Measurements from ENCODE around the gene TTC5.
"Not testable (repeated sequence)": the region's sequence is repeated elsewhere in the genome, so short reads cannot be mapped to it uniquely, and the experiment has no call there.

The TTC5 gene

GRCh38 chr14:20294636-20295035 lies 11.1 kb downstream of the TTC5 start:
- POLR2A ChIA-PET, result no interaction called here
- CTCF ChIA-PET, result no interaction called here
- H3K4me3 ChIP-seq (ENCODE audit: low read depth, low read length), result no peak overlapping the region
- DNase-seq (ENCODE audit: low read depth, low spot score), result no peak
- TF ChIP-seq CTCF (IDR thresholded peaks at IDR 0.05; ENCODE audit: insufficient read depth, low read length, missing control alignments), result no peak

GRCh38 chr14:20281998-20282397 lies 23.8 kb downstream of the TTC5 start:
- POLR2A ChIA-PET; DNase-seq (ENCODE audit: low read depth, low spot score); H3K4me3 ChIP-seq (ENCODE audit: low read depth, low read length); CTCF ChIA-PET: not testable (repeated sequence)

DNA sequence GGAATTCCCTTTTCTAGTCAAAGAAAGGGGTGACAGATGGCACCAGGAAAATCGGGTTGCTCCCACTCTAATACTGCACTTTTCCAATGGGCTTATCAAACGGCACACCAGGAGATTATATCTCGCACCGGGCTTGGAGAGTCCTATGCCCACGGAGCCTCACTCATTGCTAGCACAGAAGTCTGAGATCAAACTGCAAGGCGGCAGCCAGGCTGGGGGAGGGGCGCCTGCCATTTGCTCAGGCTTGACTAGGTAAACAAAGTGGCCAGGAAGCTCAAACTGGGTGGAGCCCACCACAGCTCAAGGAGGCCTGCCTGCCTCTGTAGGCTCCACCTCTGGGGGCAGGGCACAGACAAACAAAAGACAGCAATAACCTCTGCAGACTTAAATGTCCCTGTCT lies 25.5 kb downstream of the TTC5 start:
- CTCF ChIA-PET, result not testable (repeated sequence)

GRCh38 chr14:20278414-20278813 lies 27.3 kb downstream of the TTC5 start:
- CTCF ChIA-PET, result interaction anchor here (1.2 kb wide), 1 partner anchor 137 kb away, joined by 3 read pairs; no protein-coding TSS in a partner anchor
- POLR2A ChIA-PET, result no interaction called here
- no peak overlapping the region for H3K4me3 ChIP-seq (ENCODE audit: low read depth, low read length)
- no peak for TF ChIP-seq CTCF (IDR thresholded peaks at IDR 0.05; ENCODE audit: insufficient read depth, low read length, missing control alignments)
- no peak for DNase-seq (ENCODE audit: low read depth, low spot score)

More for the DNA sequence above, 25.5 kb downstream of the TTC5 start:
- POLR2A ChIA-PET; DNase-seq (ENCODE audit: low read depth, low spot score); H3K4me3 ChIP-seq (ENCODE audit: low read depth, low read length): not testable (repeated sequence)

DNA sequence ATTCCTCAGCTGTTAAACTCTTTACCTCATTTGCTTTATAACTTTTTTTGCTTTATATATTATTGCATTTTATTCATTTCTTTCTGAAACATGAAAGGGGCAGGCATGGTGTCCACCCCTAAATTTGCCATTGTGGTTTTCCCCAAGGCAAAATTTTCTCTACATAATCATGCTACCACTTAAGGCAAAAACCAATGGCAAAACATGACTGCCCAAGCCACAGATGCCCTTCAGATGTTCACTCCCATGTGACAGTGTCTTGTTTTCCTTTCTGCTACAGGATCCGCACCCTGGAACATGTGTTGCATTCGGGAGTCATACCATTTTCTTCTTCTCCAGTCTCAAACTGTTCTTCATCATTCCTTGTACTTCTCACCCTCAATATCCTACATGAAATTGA lies 28.3 kb downstream of the TTC5 start:
- H3K4me3 ChIP-seq (ENCODE audit: low read depth, low read length), result no peak overlapping the region
- ChIA-PET CTCF (no interaction called here), POLR2A (no interaction called here)
- no peak for TF ChIP-seq CTCF (IDR thresholded peaks at IDR 0.05; ENCODE audit: insufficient read depth, low read length, missing control alignments)
- DNase-seq (ENCODE audit: low read depth, low spot score), result no peak

DNA sequence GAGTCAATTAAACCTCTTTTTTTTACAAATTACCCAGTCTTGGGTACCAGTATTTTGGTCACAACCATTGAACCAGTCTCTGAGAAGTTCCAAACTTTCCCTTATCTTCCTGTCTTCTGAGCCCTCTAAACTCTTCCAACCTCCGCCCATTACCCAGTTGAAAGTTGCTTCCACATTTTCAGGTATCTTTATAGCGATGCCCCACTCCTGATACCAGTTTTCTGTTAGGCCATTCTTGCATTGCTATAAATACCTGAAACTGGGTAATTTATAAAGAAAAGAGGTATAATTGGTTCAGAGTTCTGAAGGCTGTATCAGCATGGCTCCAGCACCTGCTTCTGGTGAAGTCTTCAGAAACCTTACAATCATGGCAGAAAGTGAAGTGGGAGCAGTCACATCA lies 31.7 kb downstream of the TTC5 start:
- no peak for TF ChIP-seq CTCF (IDR thresholded peaks at IDR 0.05; ENCODE audit: insufficient read depth, low read length, missing control alignments)
- no peak overlapping the region for H3K4me3 ChIP-seq (ENCODE audit: low read depth, low read length)
- DNase-seq (ENCODE audit: low read depth, low spot score), result no peak
- ChIA-PET CTCF (no interaction called here), POLR2A (no interaction called here)

DNA sequence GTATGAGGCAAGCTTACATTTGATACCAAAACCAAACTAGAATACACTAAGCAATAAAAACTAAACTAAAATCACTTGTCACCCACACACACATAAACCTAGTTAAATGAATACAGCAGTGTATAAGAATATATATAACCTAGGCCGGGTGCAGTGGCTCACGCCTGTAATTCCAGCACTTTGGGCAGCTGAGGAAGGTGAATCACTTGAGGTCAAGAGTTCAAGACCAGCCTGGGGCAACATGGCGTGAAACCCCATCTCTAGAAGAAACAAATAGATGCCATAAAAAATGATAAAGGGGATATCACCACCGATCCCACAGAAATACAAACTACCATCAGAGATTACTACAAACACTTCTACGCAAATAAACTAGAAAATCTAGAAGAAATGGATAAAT lies 41.4 kb downstream of the TTC5 start:
- POLR2A ChIA-PET; CTCF ChIA-PET; DNase-seq (ENCODE audit: low read depth, low spot score); H3K4me3 ChIP-seq (ENCODE audit: low read depth, low read length): not testable (repeated sequence)

GRCh38 chr14:20262642-20263128 lies 43.1 kb downstream of the TTC5 start:
- no peak for DNase-seq (ENCODE audit: low read depth, low spot score)
- CTCF ChIA-PET, result no interaction called here
- H3K4me3 ChIP-seq (ENCODE audit: low read depth, low read length), result no peak overlapping the region
- POLR2A ChIA-PET, result no interaction called here
- TF ChIP-seq CTCF (IDR thresholded peaks at IDR 0.05; ENCODE audit: insufficient read depth, low read length, missing control alignments), result no peak
